ENCODE data around the gene FLCN.
"Not testable (repeated sequence)": the region's sequence is repeated elsewhere in the genome, so short reads cannot be mapped to it uniquely, and the experiment has no call there.

The FLCN gene

GRCh38 chr17:17237026-17237799 lies at the start of gene FLCN:
TSS of gene FLCN (minus strand) at chr17:17237168. CDS start at chr17:17228137, 9,031 bp downstream.
- peak; percentile 79 to 86 for DNase-seq (ENCODE audit: low read depth in 2 of 2)

- DNase-seq (ENCODE audit: low read depth in 2 of 2) = no peak
Observed at GRCh38 chr17:17285951-17286350, 49.0 kb upstream of the FLCN start.

- DNase-seq (ENCODE audit: low read depth in 2 of 2) = peak; percentile 92 to 97
Observed at GRCh38 chr17:17280613-17281549, 43.9 kb upstream of the FLCN start, which contains the start of gene COPS3. TSS of gene COPS3 (minus strand) at chr17:17281246. CDS start at chr17:17281186, 60 bp downstream.

- DNase-seq (ENCODE audit: low read depth in 2 of 2) = no peak
Observed at GRCh38 chr17:17279316-17279715, 42.3 kb upstream of the FLCN start.

- DNase-seq (ENCODE audit: low read depth in 2 of 2) = not testable (repeated sequence)
Observed at GRCh38 chr17:17277431-17277830, 40.5 kb upstream of the FLCN start.

GRCh38 chr17:17275971-17276370 lies 39.0 kb upstream of the FLCN start:
- DNase-seq (ENCODE audit: low read depth in 2 of 2) = no peak

GRCh38 chr17:17269926-17270773 lies 33.2 kb upstream of the FLCN start:
- DNase-seq (ENCODE audit: low read depth in 2 of 2) = no peak

GRCh38 chr17:17264430-17264829 lies 27.5 kb upstream of the FLCN start:
- no peak for DNase-seq (ENCODE audit: low read depth in 2 of 2)

GRCh38 chr17:17258998-17259397 lies 22.0 kb upstream of the FLCN start:
- DNase-seq (ENCODE audit: low read depth in 2 of 2) = no peak

- no peak for DNase-seq (ENCODE audit: low read depth in 2 of 2)
Observed at GRCh38 chr17:17258011-17258410, 21.0 kb upstream of the FLCN start.

- DNase-seq (ENCODE audit: low read depth in 2 of 2) = no peak
Observed at GRCh38 chr17:17256316-17256715, 19.3 kb upstream of the FLCN start.

GRCh38 chr17:17255689-17256088 lies 18.7 kb upstream of the FLCN start:
- DNase-seq (ENCODE audit: low read depth in 2 of 2) = not testable (repeated sequence)

- no peak for DNase-seq (ENCODE audit: low read depth in 2 of 2)
Observed at GRCh38 chr17:17254036-17254435, 17.1 kb upstream of the FLCN start.

GRCh38 chr17:17253406-17253805 lies 16.4 kb upstream of the FLCN start:
- DNase-seq (ENCODE audit: low read depth in 2 of 2) = no peak

- DNase-seq (ENCODE audit: low read depth in 2 of 2) = no peak
Observed at GRCh38 chr17:17252149-17252661, 15.2 kb upstream of the FLCN start.

- no peak for DNase-seq (ENCODE audit: low read depth in 2 of 2)
Observed at GRCh38 chr17:17246879-17247278, 9.9 kb upstream of the FLCN start.

GRCh38 chr17:17243163-17243562 lies 6.2 kb upstream of the FLCN start:
- DNase-seq (ENCODE audit: low read depth in 2 of 2) = no peak

GRCh38 chr17:17242246-17242645 lies 5.3 kb upstream of the FLCN start:
- no peak for DNase-seq (ENCODE audit: low read depth in 2 of 2)

- no peak for DNase-seq (ENCODE audit: low read depth in 2 of 2)
Observed at GRCh38 chr17:17241656-17242055, 4.7 kb upstream of the FLCN start.

GRCh38 chr17:17239832-17240231 lies 2.9 kb upstream of the FLCN start:
- no peak for DNase-seq (ENCODE audit: low read depth in 2 of 2)

GRCh38 chr17:17236295-17237025 lies 508 bp downstream of the FLCN start:
- DNase-seq (ENCODE audit: low read depth in 2 of 2) = no peak
